Stimulated activated CD4-positive, alpha-beta T cell treated with anti-CD3 and anti-CD28 coated beads, Interleukin-12 subunit alpha, Interleukin-12 subunit beta, amount 100 ng/mL, for 48 hours (primary cell): ENCODE results near the gene ZFP36L2.

Experiments used
- DNase-seq, 3 donors: peaks; one replicate each; pipeline ENCODE4 v3.0.0-alpha.2; 2020; ENCODE audit warnings: low read depth in 2 of 3, low spot score in 1 of 3

Gene ZFP36L2

GRCh38 chr2:43224571-43225092 lies 1.8 kb downstream of the ZFP36L2 start:
- DNase-seq = peak in 1 of 3 donors; percentile 42

- peak in 2 of 3 donors; percentile 63 to 64 for DNase-seq
These were observed 2.3 kb downstream of the ZFP36L2 start for GRCh38 chr2:43224131-43224570.

GRCh38 chr2:43223521-43224001 lies 2.8 kb downstream of the ZFP36L2 start:
- DNase-seq = no peak

- no peak for DNase-seq
These were observed 3.7 kb downstream of the ZFP36L2 start for GRCh38 chr2:43222475-43223309.

- peak; percentile 50 to 61 (median 56) for DNase-seq
These were observed 4.5 kb downstream of the ZFP36L2 start for GRCh38 chr2:43221763-43222474.

- no peak for DNase-seq
These were observed 5.2 kb downstream of the ZFP36L2 start for GRCh38 chr2:43221124-43221762.

- DNase-seq = no peak
These were observed 5.7 kb downstream of the ZFP36L2 start for GRCh38 chr2:43220760-43221123.

GRCh38 chr2:43220229-43220751 lies 6.1 kb downstream of the ZFP36L2 start:
- no peak for DNase-seq

- DNase-seq = peak; percentile 67 to 75 (median 68)
These were observed 6.8 kb downstream of the ZFP36L2 start for GRCh38 chr2:43219383-43220228.

GRCh38 chr2:43218702-43219382 lies 7.6 kb downstream of the ZFP36L2 start:
- DNase-seq = no peak

- no peak for DNase-seq
These were observed 8.2 kb downstream of the ZFP36L2 start for GRCh38 chr2:43218155-43218701.

- DNase-seq = no peak
These were observed 8.9 kb downstream of the ZFP36L2 start for GRCh38 chr2:43217228-43218154.

GRCh38 chr2:43216629-43217028 lies 9.8 kb downstream of the ZFP36L2 start:
- DNase-seq = no peak

- no peak for DNase-seq
These were observed 10.6 kb downstream of the ZFP36L2 start for GRCh38 chr2:43215673-43216255.

- no peak for DNase-seq
These were observed 12.2 kb downstream of the ZFP36L2 start for GRCh38 chr2:43214253-43214652.

- no peak for DNase-seq
These were observed 13.5 kb downstream of the ZFP36L2 start for GRCh38 chr2:43212931-43213330.

- no peak for DNase-seq
These were observed 14.1 kb downstream of the ZFP36L2 start for GRCh38 chr2:43212216-43212835.
